Stimulated activated CD8-positive, alpha-beta memory T cell treated with anti-CD3 and anti-CD28 coated beads, Interleukin-15, amount 100 ng/mL, for 24 hours (primary cell): ENCODE results near the gene POLL.
"Not testable (repeated sequence)": the region's sequence is repeated elsewhere in the genome, so short reads cannot be mapped to it uniquely, and the experiment has no call there.

ENCODE experiments used
- DNase-seq: peaks from one replicate; pipeline ENCODE4 v3.0.0-alpha.2; 2020; ENCODE audit warnings: low read depth

Gene POLL

DNA sequence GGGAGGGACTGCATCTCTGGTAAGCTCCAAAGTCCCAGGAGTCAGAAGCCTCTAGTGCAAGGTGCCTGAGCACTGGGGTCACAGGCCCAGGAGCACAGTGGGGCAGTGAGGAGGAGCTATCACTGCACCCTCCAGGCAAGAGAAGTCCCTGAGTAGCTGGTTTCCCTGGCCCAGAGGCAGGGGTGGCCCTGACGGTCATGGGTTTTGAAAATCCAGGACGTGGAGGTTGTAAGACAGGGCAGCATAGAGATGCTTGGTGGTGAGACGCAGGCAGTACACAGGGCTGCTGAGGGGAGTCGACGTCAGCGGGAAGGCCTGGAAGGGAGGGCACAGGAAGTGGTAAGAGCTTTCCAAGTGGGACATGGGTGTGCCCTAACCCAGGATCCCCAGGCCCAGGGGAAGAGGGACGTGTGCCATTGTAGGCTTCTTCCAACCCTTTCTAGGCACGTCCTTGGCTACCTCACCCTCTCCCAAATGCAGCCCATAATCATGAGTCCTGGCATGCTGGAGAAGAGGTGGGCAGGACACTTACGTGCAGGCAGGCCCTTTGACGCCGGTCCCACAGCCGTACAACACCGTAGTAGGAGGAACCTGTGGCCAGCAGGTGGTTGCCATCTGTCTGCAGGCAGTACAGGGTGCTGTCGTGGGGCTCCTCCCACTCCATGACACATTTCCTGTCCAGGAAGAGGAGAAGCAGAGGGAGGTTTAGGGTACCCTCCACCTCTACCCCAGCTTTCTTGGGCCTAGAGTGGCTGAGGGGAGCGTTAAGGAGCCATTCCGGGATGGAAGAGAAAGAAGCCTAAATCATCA lies 23.2 kb upstream of the POLL start:
- DNase-seq, result no peak

DNA sequence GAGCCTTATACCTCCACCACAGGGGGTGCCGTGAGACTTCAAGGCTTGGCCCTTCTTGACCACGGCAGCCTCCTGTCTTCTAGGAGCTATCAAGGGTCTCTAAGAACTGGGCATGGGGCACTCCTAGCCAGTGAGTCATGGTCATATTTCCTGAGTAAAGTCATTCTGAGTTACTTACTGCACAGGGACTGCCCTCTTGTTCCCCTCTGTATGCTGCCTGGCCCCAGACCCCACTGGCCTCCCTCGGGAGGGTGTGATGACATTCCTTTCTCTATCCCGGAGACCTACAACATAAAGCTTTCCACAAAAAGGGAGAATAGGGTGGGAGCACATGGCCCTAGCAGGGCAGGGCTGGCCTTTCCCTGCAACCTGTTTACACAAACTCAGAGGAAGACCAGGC lies 21.4 kb upstream of the POLL start:
- DNase-seq, result no peak

DNA sequence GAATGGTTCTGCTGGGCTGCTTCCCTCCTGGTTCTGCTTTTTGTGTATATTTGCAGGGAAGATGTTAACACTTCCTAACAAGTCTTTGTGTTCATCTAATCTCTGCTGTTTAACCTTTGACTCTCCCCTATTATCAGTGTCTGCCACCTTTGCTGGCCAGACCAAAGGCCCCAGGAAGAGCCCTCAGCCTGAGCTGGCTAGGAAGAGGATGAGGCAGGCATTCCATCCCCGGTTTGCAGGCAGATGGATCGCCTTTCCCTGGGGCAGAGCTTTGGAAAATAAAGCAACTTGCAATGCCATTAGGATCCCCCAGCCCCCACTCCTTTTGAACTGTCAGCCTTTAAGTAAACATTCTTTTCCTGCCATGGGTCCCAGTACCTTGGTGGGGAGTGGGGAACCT lies 19.1 kb upstream of the POLL start:
- no peak for DNase-seq

DNA sequence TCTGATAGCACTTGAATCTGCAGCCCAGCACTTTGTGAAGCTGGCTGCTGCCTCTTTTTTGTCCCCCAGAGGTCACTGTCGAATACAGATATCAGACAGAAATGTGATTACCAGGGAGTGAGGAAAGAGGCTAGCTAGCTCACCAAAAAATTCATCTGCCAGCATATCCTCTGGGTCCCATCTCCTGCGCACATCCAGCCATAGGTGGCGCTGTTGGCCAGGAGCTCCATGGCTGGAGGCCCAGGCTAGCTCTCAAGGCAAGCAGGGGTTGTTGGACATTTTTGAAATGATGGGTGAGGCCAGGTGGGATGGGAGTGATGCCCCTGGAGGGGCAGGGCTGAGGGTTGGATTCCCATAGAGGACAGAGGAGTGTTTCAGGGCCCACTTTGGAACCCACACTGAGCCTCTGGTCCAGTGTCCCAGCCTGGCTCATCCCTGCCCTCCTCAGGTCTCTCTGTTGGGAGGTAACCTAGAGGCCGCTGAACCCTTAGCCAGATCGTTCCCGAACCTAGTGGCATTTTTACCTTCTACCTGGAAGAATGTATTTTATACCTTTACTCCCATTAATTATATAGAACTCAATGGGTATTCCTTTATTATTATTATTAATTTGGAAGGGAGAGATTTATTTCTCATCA lies 14.8 kb upstream of the POLL start:
- DNase-seq, result peak; percentile 47

DNA sequence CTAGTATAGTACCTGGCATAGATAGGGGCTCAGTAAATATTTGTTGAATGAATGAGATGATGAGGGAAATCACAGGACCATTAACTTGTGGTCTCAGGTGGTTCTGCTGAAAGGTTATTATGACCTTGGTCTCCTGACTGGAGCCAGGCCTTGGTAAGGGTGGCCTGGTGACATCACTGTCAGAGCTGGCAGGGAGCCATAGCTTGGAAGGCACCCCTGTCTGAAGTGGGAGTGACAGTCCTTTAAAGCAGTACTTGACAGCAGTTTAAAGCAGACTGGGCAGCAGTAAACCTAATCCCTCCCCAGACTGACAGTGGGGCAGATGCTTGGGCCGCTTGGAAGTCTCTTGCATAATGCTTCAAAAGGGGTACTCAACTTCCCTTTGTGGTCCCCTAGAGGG lies 13.5 kb upstream of the POLL start:
- DNase-seq, result no peak

DNA sequence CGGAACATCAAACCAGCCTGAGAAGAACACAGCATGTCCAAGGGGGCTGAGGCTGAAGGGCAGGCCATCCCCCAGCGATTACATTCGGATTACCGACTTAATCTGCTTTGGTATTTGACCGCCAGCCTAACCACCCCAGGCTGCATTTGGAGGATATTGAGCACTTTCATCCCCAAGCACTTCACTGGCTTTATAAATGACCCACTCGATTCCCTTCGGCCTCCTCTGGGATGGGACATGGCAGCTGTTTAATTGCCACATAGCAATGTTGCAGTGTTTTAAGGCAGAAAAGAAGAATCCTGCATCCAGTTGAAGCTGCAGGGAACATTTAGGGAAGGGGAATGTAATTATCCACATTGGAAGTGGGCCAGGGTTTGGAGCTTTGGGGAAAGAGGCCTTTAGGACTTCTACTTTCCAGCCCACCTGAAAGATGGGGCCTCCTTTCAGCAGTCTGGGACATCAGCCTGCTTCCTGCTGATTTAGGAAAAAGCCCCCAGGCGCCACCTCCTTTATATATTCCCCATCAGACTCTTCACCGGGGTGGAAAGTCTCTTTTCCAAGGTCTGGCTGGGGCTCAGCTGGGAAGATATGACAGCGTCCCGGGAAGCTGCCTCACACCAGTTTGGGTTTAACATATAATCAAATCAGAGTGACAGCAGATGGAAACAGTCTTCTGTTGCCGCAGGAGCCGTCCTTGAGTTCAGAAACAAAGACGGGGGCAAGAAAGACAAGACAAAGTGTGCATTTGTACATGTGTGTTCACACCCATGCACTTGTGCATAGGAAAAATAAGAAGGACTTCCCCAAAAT lies 9.2 kb upstream of the POLL start:
- no peak for DNase-seq

DNA sequence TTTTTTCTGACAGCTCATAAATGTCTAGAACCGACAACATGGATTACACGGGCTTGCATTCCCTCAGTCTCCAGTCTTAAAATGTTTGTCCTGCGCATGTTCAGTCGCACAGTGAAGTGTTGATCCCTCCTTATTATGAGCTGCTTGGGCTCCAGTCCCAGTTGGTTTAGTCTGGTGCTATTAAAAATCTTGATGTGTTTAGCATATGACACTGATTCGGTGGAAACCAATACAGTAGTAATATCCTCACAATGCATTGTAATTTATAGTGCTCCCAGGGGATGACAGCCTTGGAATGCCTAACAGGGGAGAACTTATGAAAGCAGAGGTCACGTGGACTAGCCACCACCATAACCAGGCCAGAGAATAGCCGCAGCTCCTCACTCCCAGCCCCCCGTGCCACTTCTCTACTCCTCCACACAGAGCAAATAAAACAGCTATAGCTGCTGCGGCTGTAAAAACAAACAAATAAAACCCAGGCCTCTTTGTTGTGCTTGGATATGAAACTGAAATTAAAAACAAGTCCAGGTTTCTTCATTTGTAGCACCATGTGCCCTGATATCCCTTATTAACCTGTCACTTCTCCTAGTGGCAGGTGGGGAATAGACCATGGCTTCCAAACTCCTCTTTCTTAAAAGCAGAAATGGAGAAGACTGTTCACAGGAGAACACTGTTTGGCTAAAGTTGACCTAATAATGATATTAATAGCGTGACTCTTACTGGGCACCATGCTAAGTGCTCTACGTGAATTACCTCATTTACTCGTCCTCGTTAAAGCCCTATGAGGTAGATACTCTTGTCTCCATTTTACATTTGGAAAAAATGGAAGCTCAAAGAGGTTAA lies 7.8 kb upstream of the POLL start:
- no peak for DNase-seq

DNA sequence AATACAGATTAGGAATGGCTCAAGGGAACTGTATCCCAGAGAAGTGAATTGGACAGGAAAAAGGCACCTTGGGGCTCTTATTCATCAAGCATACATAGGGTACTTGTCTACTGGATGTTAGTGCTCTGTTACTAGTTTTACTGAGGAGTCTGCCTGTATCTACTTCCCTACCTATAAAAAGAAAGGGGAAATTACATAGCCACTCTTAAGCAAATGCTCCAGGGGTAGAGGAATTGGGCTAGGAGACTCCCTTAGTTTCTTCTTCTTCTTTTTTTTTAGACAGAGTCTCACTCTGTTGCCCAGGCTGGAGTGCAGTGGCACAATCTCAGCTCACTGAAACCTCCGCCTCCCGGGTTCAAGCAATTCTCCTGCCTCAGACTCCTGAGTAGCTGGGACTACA lies 5.3 kb upstream of the POLL start:
- not testable (repeated sequence) for DNase-seq

DNA sequence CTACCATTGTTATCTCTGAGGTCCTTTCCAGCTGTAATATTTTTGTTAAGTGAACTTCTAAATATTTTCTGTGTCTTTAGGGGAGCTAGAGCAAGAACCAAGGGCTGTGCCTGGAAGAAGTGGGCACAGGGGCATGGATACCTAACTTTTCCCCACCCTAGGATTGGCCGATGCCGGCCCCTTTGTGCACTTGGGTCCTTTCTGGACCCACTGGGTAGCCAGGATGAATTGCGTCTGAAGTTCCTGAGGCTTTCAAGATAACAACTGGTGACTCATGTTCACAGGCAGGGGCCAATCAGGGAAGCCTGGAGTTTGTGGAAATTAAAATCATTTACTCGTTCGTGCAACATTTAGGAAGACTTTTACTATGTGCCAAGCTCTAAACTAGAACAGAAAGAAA lies 822 bp upstream of the POLL start:
- no peak for DNase-seq

DNA sequence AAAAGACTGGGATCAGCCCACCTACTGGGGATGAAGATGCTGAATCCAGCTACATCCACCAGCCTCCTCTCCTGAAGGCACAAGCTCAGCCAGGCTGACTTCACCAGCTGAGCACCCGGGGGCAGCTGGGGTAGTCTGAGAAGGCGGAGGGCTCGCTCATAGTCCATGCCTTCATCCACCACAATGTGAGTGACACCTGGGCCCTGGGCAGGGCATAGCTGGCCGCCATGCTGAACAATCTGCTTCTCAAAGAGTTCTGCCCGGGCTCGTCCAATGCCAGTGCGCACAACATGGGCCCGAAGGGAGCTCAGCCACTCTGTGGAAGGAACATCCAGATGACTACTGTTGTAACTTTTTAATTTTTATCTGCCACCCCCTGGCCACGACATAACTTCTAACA lies 2.2 kb downstream of the POLL start:
- DNase-seq, result no peak

DNA sequence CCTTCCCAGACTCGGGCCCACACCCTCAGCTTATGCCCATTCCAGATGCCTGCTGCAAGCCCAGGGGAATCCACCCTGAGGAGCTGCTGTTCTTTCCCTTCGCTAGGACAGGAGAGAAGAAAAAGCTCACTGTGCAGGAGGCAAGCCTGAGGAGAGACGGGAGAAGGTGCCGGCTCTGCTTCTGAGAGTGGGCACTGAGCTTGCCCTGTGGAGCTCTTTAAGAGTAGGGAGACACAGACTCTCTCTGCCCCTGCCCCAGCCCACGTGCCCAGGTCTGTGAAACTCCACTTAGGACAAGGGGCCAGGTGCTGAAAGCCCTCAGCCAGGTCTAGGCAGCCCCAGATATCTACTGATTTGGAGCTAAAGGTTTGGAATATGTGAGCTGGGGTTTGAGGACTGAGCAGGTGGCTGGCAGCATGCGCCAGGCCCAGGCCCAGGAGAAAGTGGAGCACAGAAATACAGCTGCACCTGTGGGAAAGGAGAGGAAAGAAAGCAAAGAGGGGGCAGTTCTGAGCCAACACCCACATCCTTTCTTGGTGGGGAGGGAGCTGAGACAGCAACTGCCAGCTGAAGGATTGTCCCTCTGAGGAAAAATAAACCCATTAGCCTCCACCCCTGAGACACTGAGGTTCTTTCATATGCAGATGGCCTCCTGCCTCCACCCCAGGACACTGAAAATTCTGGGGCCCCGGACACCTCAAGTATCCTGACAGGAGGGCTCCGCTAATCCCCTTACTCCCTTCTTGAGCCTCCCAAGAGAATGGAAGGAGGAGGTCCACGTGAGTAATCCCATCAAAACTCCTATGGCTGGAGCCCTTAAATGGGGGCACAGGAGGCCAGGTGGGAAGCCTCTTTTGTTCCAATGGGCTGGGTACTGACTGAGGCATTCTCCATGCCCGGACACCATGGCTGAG lies 7.3 kb downstream of the POLL start:
- no peak for DNase-seq

DNA sequence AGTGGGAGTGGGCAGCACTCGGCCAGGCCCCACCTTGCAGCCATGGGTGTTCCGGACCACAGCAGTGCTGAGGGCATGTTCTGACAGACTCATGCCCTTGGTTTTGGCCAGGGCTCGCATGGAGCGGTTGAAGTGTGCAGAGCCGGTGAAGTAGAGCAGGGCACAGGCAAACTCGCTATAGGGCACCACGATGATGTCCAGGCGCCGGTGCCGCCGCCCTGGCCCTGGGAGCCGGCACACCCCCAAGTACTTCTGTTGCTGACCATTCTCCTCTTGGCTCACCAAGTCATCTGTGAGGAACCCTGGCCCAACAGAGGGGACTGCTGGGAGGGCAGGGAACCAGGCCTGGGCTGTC lies 8.6 kb downstream of the POLL start:
- DNase-seq, result no peak

DNA sequence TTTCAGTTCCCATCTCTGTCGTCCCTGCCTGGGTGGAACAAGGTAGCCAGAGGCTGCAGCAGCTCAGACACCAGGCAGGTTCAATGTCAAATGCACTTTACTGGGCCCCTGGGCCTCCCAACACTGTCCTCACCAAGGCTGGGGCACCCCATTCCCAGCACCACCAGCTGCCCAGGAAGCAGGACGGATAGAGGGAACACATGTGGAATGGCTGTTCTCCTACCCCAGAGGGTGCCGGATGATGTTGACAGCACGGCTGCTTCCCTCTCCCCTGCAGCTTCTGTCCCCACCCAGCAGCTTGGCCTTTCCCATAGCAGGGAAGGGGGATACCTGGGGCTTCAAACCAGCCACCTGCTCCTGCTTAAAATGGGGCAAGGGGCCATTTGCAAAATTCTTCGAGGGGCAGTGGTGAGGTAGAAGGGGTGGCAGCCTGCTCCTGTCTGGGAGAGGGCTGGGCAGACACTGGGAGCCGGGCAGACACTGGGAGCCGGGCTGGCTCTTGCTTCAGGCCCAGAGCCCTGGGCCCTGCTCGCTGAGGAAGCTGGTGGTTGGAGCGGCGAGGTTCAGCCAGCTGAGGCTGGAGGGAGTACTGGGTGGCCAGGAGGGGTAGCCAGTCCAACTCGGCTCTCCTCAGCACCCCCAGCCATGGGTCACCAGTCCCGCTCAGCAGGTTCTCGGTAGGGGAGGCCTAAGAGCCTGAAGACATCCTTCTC lies 9.1 kb downstream of the POLL start:
- no peak for DNase-seq

DNA sequence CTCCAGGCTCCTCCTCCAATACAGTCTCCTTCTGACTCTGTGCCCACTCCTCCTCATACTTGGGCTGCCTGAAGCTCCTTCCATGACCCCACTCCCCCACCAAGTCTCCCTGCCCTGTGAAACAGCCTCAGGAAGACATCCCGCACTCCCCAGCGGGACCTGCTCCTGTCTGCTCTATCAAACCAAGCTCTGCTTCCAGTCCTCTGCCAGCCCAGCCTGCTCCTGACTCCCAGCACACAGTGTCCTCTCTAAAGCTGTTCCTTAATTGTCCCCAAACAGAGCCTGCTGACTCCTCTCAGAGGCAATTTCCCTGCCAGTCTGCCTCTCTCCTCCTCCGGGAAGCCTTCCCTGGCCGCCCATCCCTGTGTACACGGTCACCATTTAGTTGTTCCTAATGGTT lies 9.9 kb downstream of the POLL start:
- DNase-seq, result no peak

DNA sequence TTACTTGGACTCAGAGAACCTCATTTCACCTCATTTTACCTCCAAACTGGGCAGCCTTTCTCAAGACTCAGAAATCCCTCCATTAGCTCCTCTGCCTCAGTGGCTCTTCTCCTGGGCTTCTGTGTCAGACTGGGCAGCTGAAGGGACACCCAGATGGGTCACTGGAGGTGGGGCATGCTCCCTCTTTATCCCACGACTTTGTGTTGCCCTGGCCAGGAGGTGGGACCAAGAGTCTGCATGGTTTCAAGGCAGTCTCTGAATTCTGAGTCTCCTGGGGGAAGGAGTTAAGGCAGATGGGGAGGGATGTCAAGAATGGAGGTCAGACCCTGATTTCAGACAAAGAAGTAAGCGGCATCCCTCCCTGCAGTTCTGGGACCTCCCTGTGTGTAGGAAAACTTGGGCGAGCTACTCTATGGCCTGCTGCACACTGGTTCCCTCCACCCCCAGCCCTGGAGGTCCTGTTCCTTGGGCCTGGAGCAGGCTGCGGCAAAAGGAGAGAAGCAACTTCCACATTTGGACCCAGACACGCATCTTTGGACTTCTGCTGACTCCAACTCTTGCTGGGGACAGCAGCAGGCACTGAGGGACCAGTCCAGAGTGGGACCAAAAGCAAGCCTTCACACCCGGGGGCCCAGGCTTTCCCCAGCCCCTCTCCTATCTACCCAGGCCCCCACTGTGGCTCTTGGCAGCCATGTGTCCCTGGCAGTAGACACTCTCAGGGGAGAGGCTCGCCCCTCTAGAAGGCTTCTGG lies 10.8 kb downstream of the POLL start:
- no peak for DNase-seq

DNA sequence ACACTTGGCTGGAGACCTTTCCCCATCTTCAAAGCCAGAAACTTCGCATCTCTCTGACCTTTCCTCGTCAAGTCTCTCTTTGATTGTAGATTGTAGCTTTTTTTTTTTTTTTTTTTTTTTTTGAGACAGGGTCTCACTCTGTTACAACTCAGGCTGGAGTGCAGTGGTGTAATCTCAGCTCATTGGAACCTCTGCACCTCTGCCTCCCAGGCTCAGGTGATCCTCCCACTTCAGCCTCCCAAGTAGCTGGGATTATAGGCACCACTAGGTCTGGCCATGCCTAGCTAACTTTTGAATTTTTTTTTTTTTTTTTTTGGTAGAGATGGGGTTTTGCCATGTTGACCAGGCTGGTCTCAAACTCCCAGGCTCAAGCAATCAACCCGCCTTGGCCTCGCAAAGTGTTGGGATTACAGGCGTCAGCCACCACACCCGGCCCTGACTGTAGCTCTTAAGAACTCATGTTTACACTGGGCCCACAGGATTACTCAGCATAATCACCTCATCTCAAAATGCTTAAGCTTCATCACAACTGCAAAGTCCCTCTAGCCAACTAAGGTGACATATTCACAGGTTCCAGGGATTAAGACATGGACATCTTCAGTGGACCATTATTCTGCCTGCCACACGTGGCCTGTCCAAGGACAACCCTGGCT lies 11.7 kb downstream of the POLL start:
- no peak for DNase-seq

DNA sequence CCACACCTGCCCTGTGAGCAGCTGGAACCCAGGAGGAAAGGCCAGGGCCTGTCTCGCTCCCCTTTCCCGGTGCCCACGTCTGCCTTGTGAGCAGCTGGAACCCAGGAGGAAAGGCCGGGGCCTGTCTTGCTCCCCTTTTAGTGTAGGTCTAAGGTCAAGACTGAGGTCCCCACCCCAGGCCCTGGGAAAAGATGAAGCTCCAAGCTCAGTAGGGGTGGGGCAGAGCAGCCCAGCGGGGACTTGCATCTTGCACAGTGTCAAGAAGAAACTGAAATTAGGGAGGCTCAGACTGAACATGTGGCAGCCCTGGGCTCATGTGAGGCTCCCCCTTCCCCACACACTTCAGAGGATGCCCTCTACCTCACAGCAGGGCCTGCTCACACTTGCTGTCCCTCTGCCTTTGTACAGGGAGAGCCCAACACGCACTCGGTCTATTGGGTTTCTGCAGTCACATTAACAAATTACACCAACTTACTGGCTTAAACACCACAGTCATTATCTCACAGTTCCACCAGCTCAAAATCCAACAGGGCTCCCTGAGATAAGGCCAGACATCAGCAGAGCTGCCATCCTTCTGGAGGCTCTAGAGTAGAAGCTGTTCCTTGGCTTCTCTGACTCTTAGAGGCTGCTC lies 12.4 kb downstream of the POLL start:
- DNase-seq, result no peak

DNA sequence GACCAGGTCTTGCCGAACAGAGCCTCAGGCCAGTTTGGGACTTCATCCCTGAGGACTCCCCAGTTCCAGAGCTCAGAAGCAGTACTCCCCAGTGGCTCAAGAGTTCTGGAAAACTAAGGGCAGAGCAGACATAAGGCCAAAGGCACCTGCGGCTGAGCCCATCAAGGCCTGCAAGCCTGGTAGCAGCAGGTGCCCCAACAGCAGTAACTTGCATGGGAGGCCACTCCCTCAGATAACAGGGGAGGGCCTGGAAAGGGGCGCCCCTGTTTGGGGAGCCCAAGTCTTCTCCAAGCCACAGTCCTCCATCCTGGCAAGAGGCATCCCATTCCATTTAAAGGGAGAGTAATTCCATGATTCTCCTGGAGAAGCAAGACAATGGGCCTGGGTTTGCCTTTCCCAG lies 13.0 kb downstream of the POLL start:
- no peak for DNase-seq
